ENCODE results near the gene HNRNPK.

Gene HNRNPK

DNA sequence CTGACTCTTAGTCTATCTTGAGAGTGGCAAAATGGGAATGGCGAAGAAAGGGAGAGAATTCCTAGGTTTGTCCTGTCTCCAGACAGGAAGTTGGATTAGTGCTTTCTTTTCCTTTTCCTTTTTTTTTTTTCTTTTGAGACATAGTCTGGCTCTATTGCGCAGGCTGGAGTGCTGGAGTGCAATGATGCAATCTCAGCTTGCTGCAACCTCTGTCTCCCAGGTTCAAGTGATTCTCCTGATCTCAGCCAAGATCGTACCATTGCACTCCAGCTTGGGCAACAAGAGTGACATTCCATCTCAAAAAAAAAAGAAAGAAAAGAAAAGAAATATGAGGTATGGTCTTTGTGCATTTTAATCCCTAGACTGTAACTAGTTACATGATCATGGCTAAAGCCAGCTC lies 46.2 kb downstream of the HNRNPK start:
- no peak for DNase-seq (ENCODE audit: low read depth)

DNA sequence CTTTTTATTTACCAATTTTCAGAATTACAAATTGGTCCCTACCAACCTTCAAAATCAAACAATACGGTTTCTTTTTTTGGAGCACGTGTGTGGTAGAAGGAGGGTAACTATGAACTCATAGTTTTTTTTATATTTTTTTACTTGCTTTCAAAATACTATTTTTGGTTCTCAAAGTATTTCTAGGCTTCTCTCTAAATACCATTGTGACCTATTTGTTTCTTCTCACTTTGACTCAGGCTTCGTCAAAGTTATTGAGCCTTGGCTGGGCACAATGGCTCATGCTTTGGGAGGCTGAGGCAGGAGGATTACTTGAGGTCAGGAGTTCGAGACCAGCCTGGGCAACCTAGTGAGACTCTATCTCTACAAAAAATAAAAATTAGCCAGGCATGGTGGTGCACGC lies 47.2 kb downstream of the HNRNPK start:
- no peak for DNase-seq (ENCODE audit: low read depth)

DNA sequence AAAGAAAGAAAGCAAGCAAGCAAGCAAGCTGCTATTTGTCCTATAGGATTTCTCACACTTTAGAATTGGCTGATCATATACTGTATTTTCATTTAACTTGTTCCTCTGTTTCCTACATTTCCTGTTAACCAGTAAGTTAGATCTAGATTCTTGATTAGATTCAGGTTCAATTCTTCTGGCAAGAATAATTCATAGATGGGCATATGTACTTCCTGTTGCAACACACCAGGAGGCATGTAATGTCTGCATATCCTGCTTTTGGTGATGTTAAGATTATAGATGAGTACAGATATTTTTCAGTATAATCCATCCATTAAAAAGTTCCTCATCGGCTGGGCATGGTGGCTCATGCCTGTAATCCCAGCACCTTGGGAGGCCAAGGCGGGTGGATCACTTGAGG lies 48.0 kb downstream of the HNRNPK start:
- DNase-seq (ENCODE audit: low read depth): no peak

DNA sequence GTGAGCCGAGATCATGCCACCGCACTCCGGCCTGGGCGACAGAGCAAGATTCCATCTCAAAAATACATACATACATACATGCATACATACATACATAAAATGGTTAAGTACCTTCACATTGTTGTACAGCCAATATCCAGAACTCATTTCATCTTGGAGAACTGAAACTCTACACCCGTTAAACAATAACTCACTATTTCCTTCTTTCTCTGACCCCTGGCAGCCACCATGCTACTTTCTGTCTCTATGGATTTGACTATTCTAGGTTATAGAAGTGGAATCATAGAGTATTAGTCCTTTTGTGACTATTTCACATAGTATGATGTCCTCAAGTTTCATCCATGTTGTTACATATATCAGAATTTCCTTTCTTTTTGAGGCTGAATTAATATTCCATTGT lies 49.1 kb downstream of the HNRNPK start:
- DNase-seq (ENCODE audit: low read depth): no peak

DNA sequence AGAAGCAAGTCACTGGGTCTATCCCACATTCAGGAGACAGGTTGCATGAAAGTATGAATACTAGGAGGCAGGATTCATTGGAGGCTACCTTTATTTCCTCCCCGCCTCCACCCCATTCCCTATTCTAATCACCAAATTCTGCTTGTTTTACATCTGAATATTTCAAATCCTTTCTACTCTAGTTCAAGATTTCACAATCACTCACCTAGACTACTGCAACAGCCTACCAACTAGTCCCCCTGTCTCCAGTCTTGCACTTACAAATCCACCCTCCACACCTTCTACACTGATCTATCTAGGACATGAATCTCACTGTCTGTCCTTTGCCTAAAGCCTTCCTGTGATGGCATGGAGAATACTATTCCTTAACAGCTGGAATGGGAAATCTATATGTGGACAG lies 52.4 kb downstream of the HNRNPK start:
- no peak for DNase-seq (ENCODE audit: low read depth)

DNA sequence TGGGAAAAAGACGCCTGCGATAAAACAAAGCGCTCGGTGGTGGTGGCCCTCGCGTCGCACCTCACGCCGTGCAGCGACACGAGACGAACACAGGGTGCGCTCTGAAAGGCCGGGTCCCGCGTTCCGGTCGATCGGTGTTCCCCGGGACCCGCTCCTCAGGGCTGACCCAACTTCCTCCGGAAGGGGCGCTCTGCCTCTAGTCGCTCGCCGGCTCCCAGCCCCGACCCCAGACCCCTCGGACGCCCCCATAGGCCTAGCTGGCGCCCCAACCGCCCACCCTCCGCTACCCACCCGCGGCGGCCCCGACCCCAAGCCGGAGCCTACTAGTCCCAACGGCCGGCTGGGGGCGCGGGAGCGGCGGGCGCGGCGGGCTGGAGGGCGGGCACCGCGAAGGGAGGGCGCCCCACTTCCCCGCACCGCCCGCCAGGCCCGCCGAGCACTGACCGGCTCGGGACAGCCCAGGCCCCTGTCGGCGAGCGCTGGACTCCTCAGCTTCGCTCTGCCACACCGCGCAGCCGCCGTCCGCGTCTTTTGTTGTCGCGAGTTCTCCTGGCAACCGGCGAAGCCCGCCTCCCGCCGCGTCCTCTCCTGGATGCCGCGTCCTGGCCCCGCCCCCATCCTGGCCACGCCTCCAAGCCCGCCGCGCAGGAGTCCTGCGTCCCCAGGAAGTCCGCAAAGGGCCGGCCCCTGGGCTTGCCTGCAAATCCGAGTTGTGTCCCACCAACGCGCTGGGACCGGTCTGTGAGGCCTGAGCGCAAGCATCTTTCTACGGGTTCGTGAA lies 58.9 kb downstream of the HNRNPK start, which contains the start of gene KIF27:
Gene KIF27 (minus strand): TSS at position 506 of the 781 bp plus-strand sequence. CDS start 5,841 bp downstream, outside the sequence.
- peak; percentile 99 for DNase-seq (ENCODE audit: low read depth)

DNA sequence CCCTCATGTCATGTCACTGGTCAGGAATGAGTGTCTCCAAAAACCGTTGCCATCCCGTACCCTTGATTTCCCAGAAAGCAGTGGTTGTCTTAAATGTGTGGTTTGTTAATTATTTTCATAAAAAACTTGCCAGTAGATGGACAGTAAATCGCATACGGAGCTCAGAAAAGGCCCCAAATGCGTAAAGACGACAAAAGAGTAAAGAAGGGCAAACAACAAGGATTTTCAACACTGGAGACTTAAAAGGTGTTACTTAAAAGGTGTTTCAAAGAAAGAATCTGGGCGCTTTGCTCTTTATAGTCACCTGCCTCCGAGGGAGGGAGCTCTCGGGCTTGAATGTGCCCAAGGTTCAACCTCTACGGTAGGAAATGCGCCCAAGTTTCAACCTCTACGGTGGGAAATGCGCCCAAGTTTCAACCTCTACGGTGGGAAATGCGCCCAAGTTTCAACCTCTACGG lies 59.5 kb downstream of the HNRNPK start:
- no peak for DNase-seq (ENCODE audit: low read depth)

DNA sequence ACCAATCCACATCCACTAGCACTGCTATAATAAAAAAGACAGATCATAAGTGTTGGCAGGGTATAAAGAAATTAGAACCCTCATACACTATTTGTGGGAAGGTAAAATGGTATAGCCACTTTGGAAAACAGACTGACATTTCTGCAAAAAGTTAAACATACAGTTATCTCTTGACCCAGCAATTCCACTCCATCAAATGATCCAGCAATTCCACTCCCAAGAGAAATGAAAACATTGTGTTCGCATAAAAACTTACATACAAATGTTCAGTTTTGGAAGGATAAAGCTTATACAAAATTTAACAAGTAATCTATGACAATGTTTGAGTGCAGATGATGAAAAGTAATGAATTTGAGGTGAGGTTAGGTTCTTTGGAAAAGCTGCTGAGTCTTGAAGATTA lies 60.9 kb downstream of the HNRNPK start:
- DNase-seq (ENCODE audit: low read depth): no peak
